Neutrophil (primary cell): ENCODE results near the gene RPSA.

ENCODE experiments used
- H3K27ac ChIP-seq: fragments of 200-600 bp; sonication (generic); 2 replicates; pipeline ENCODE4 v1.5.1; 2016; ENCODE audit warnings: mild to moderate bottlenecking, moderate library complexity
- H3K27me3 ChIP-seq: fragments of 200-600 bp; sonication (generic); 2 replicates; pipeline ENCODE4 v1.6.0; 2016; ENCODE audit warnings: mild to moderate bottlenecking
- H3K36me3 ChIP-seq: fragments of 200-600 bp; sonication (generic); 2 replicates; pipeline ENCODE4 v1.5.1; 2017
- H3K4me1 ChIP-seq, 2 experiments: fragments of 200-600 bp in 1 of 2; sonication (generic) in 1 of 2; 1 replicate in 1 of 2; 2 replicates in 1 of 2; pipeline versions ENCODE4 v1.5.1 to v1.6.1; 2013 to 2016; ENCODE audit warnings: low read depth in 1 of 2, low read length in 1 of 2, mild to moderate bottlenecking in 1 of 2, moderate library complexity in 1 of 2; ENCODE audit not compliant: control insufficient read depth in 1 of 2, insufficient read depth in 1 of 2
- H3K4me3 ChIP-seq, 2 experiments: fragments of 200-600 bp in 1 of 2; sonication (generic) in 1 of 2; 1 replicate in 1 of 2; 2 replicates in 1 of 2; pipeline ENCODE4 v1.5.1; 2013 to 2016; ENCODE audit warnings: low read depth in 1 of 2, low read length in 1 of 2, mild to moderate bottlenecking in 1 of 2, moderate library complexity in 1 of 2
- H3K9me3 ChIP-seq: fragments of 200-600 bp; sonication (generic); 2 replicates; pipeline ENCODE4 v1.5.1; 2016
- CTCF ChIP-seq: fragments of 200-600 bp; sonication (generic); IDR thresholded peaks from 2 replicates; pipeline ENCODE4 v1.5.1; 2016; ENCODE audit warnings: antibody characterized with exemption

RPSA gene

GRCh38 chr3:39386318-39386717 lies 20.2 kb upstream of the RPSA start:
- no peak for TF ChIP-seq CTCF
- Histone ChIP-seq H3K27ac (no peak overlapping the region), H3K4me1 (peaks cover 11 to 15% of the 10 kb centered on the region in 2 experiments), H3K36me3 (peaks cover 3% of the 10 kb centered on the region), H3K9me3 (no peaks in the 10 kb centered on the region), H3K27me3 (no peaks in the 10 kb centered on the region), H3K4me3 (no peak overlapping the region)

GRCh38 chr3:39387411-39387975 lies 19.0 kb upstream of the RPSA start:
- peaks cover 11 to 15% of the 10 kb centered on the region in 2 experiments for H3K4me1 ChIP-seq
- TF ChIP-seq CTCF = no peak
- H3K27ac ChIP-seq = no peak overlapping the region
- H3K36me3 ChIP-seq = peaks cover 15% of the 10 kb centered on the region
- H3K27me3 ChIP-seq = no peaks in the 10 kb centered on the region
- no peaks in the 10 kb centered on the region for H3K9me3 ChIP-seq
- no peak overlapping the region for H3K4me3 ChIP-seq

- peaks cover 8 to 11% of the 10 kb centered on the region in 2 experiments for H3K4me1 ChIP-seq
- no peaks in the 10 kb centered on the region for H3K9me3 ChIP-seq
- no peak for TF ChIP-seq CTCF
- no peak overlapping the region for H3K27ac ChIP-seq
- no peak overlapping the region for H3K4me3 ChIP-seq
- H3K36me3 ChIP-seq = peaks cover 17% of the 10 kb centered on the region
- no peaks in the 10 kb centered on the region for H3K27me3 ChIP-seq
Observed at GRCh38 chr3:39388153-39388552, 18.4 kb upstream of the RPSA start.

GRCh38 chr3:39388741-39389248 lies 17.7 kb upstream of the RPSA start:
- no peak for TF ChIP-seq CTCF
- Histone ChIP-seq H3K27ac (no peak overlapping the region), H3K27me3 (no peaks in the 10 kb centered on the region), H3K36me3 (peaks cover 17% of the 10 kb centered on the region), H3K9me3 (no peaks in the 10 kb centered on the region), H3K4me3 (no peak overlapping the region), H3K4me1 (peaks cover 1 to 4% of the 10 kb centered on the region in 2 experiments)

- H3K9me3 ChIP-seq = no peaks in the 10 kb centered on the region
- no peak overlapping the region for H3K4me3 ChIP-seq
- no peaks in the 10 kb centered on the region for H3K4me1 ChIP-seq
- no peak overlapping the region for H3K27ac ChIP-seq
- no peak for TF ChIP-seq CTCF
- H3K27me3 ChIP-seq = no peaks in the 10 kb centered on the region
- H3K36me3 ChIP-seq = peaks cover 29% of the 10 kb centered on the region
Observed at GRCh38 chr3:39390181-39390580, 16.3 kb upstream of the RPSA start.
